Keratinocyte (primary cell): ENCODE measurements around the gene CNTNAP2.

Source experiments
- EZH2 ChIP-seq: IDR thresholded peaks from one replicate; pipeline ENCODE4 v1.6.1; 2012; ENCODE audit warnings: inconsistent platforms, mild to moderate bottlenecking, low read length, moderate library complexity
- TF ChIP-seq, protein P1 (sequence below), 3 experiments: IDR thresholded peaks in 1 of 3; conservative IDR thresholded peaks in 1 of 3; optimal IDR thresholded peaks in 1 of 3; 2 replicates in 2 of 3; 3 replicates in 1 of 3; pipeline versions ENCODE3 to v1.5.1; 2011; ENCODE audit warnings: low read length in 3 of 3, mild to moderate bottlenecking in 3 of 3, moderate library complexity in 2 of 3, control low read depth in 1 of 3, inconsistent platforms in 1 of 3; ENCODE audit not compliant: insufficient read depth in 2 of 3; ENCODE audit errors: extremely low read depth in 1 of 3

DNA sequence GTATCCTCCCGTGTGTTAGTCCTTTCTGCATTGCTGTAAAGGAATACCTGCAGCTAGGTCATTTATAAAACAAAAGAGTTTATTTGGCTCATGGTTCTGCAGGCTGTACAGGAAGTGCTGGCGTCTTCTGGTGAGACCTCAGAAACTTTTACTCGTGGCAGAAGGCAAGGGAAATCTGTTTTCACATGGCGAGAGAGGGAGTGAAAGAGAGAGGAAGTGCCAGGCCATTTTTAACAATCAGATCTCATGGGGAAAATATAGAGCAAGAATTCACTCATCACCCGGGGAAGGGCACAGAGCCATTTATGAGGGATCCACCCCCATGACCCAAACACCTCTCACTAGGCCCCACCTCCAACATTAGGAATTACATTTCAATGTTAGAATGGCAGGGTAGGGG lies 952.2 kb downstream of the CNTNAP2 start:
- TF ChIP-seq, protein P1, sequence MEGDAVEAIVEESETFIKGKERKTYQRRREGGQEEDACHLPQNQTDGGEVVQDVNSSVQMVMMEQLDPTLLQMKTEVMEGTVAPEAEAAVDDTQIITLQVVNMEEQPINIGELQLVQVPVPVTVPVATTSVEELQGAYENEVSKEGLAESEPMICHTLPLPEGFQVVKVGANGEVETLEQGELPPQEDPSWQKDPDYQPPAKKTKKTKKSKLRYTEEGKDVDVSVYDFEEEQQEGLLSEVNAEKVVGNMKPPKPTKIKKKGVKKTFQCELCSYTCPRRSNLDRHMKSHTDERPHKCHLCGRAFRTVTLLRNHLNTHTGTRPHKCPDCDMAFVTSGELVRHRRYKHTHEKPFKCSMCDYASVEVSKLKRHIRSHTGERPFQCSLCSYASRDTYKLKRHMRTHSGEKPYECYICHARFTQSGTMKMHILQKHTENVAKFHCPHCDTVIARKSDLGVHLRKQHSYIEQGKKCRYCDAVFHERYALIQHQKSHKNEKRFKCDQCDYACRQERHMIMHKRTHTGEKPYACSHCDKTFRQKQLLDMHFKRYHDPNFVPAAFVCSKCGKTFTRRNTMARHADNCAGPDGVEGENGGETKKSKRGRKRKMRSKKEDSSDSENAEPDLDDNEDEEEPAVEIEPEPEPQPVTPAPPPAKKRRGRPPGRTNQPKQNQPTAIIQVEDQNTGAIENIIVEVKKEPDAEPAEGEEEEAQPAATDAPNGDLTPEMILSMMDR (optimal IDR thresholded peaks at IDR 0.05 in 1 of 3, IDR thresholded peaks at IDR 0.05 in 1 of 3, conservative IDR thresholded peaks at IDR 0.05 in 1 of 3; ENCODE audit: extremely low read depth in 1 of 3, insufficient read depth in 2 of 3, low read length in 3 of 3): no peak
- no peak for TF ChIP-seq EZH2
